Measurements from ENCODE around the gene HOXB9.

- TF ChIP-seq MAZ (CRISPR knock-in tag; conservative IDR thresholded peaks at IDR 0.05 in 1 of 2, IDR thresholded peaks at IDR 0.05 in 1 of 2) (no peak), MAFF (IDR thresholded peaks at IDR 0.05; ENCODE audit: low read length) (no peak), ZBTB8A (IDR thresholded peaks at IDR 0.05; ENCODE audit: partially characterized antibody) (no peak), CTCF (IDR thresholded peaks at IDR 0.05 in 2 of 3, conservative IDR thresholded peaks at IDR 0.05 in 1 of 3; ENCODE audit: insufficient read depth in 2 of 3, low read depth in 1 of 3, low read length in 3 of 3) (no peak), RAD51 (IDR thresholded peaks at IDR 0.05; ENCODE audit: borderline replicate concordance, low read depth) (no peak), NR2C2 (CRISPR knock-in tag; IDR thresholded peaks at IDR 0.05) (no peak), NR2C2 (tag; IDR thresholded peaks at IDR 0.05) (no peak), ESRRB (CRISPR knock-in tag; IDR thresholded peaks at IDR 0.05; ENCODE audit: borderline replicate concordance) (no peak)
These were observed 32.9 kb downstream of the HOXB9 start, which contains the start of gene HOXB5 for GRCh38 chr17:48593126-48593829.

Data from K562 (cell line).